Activated CD4-positive, CD25-positive, alpha-beta regulatory T cell treated with anti-CD3 and anti-CD28 coated beads, Interleukin-2, amount 50 U/mL, for 72 hours (primary cell): ENCODE results near the gene GRIP2.

Experiments
- DNase-seq: peaks from one replicate; pipeline ENCODE4 v3.0.0; 2021

Gene GRIP2

GRCh38 chr3:14505001-14505802 is 34.9 kb downstream of the GRIP2 start:
- DNase-seq = no peak

GRCh38 chr3:14503706-14504065 is 36.5 kb downstream of the GRIP2 start:
- no peak for DNase-seq

GRCh38 chr3:14503033-14503705 is 37.0 kb downstream of the GRIP2 start:
- DNase-seq = no peak

- no peak for DNase-seq
These were observed 37.7 kb downstream of the GRIP2 start for GRCh38 chr3:14502472-14502871.

GRCh38 chr3:14497321-14497720 is 42.8 kb downstream of the GRIP2 start:
- no peak for DNase-seq

GRCh38 chr3:14496351-14496750 is 43.8 kb downstream of the GRIP2 start:
- DNase-seq = no peak

- DNase-seq = no peak
These were observed 45.2 kb downstream of the GRIP2 start for GRCh38 chr3:14494973-14495300.

- DNase-seq = no peak
These were observed 45.7 kb downstream of the GRIP2 start for GRCh38 chr3:14494279-14494972.

GRCh38 chr3:14492948-14493881 is 46.9 kb downstream of the GRIP2 start:
- no peak for DNase-seq

GRCh38 chr3:14491396-14492190 is 48.5 kb downstream of the GRIP2 start:
- DNase-seq = no peak

- DNase-seq = no peak
These were observed 49.3 kb downstream of the GRIP2 start for GRCh38 chr3:14490831-14491230.

- no peak for DNase-seq
These were observed 49.9 kb downstream of the GRIP2 start for GRCh38 chr3:14490255-14490654.

GRCh38 chr3:14489641-14490040 is 50.5 kb downstream of the GRIP2 start:
- no peak for DNase-seq

GRCh38 chr3:14488286-14489041 is 51.7 kb downstream of the GRIP2 start:
- no peak for DNase-seq

- no peak for DNase-seq
These were observed 52.3 kb downstream of the GRIP2 start for GRCh38 chr3:14487821-14488220.

- no peak for DNase-seq
These were observed 53.1 kb downstream of the GRIP2 start for GRCh38 chr3:14487086-14487485.

- DNase-seq = no peak
These were observed 53.7 kb downstream of the GRIP2 start for GRCh38 chr3:14486460-14486859.

GRCh38 chr3:14485981-14486380 is 54.2 kb downstream of the GRIP2 start:
- DNase-seq = no peak

GRCh38 chr3:14484741-14485140 is 55.4 kb downstream of the GRIP2 start:
- no peak for DNase-seq

- DNase-seq = no peak
These were observed 56.9 kb downstream of the GRIP2 start for GRCh38 chr3:14483286-14483685.

- no peak for DNase-seq
These were observed 57.8 kb downstream of the GRIP2 start for GRCh38 chr3:14482271-14482721.
